Activated CD8-positive, alpha-beta T cell treated with anti-CD3 and anti-CD28 coated beads for 36 hours (primary cell): ENCODE results near the gene DACH1. TPM values are rescaled to one million over a fixed set of nuclear protein-coding genes. Genes with fewer than 3 reads are reported as not detected.

Experiments used
- ATAC-seq: fragments of 200-7000 bp; cut with Tn5 transposase; one replicate; pipeline ENCODE4 v1.10.0; 2021; ENCODE audit warnings: mild to moderate bottlenecking, moderate library complexity
- CTCF ChIA-PET: fragments of 350-600 bp; sonication (Branson Sonifier 250); formaldehyde crosslinking; loops from one replicate; lab custom pipeline; 2021; ENCODE audit warnings: antibody characterized with exemption; lab: Charles Lee
- POLR2A ChIA-PET: fragments of 350-600 bp; sonication (Branson Sonifier 250); formaldehyde crosslinking; loops from one replicate; lab custom pipeline; 2021; ENCODE audit warnings: antibody characterized with exemption; lab: Charles Lee
- DNase-seq: peaks from one replicate; pipeline ENCODE4 v3.0.0-alpha.2; 2020
- H3K27ac Mint-ChIP-seq: one replicate; pipeline ENCODE4 v1.8.0; 2021; ENCODE audit warnings: mild to moderate bottlenecking, mixed read lengths
- H3K27me3 Mint-ChIP-seq: one replicate; pipeline ENCODE4 v1.8.0; 2021; ENCODE audit warnings: mixed read lengths
- H3K36me3 Mint-ChIP-seq: one replicate; pipeline ENCODE4 v1.8.0; 2021; ENCODE audit warnings: low read depth, mixed read lengths
- H3K4me1 Mint-ChIP-seq: one replicate; pipeline ENCODE4 v1.8.0; 2021; ENCODE audit warnings: low read depth, mixed read lengths
- H3K4me3 Mint-ChIP-seq: one replicate; pipeline ENCODE4 v1.8.0; 2021; ENCODE audit warnings: mild to moderate bottlenecking, moderate library complexity, mixed read lengths
- H3K9me3 Mint-ChIP-seq: one replicate; pipeline ENCODE4 v1.8.0; 2021; ENCODE audit warnings: mixed read lengths
- CTCF ChIP-seq: fragments of 200-600 bp; IDR thresholded peaks from one replicate; pipeline ENCODE4 v1.8.0; 2022; ENCODE audit warnings: antibody characterized with exemption, mild to moderate bottlenecking
- intact Hi-C: fragments of 100-400 bp; cut with micrococcal nuclease; formaldehyde crosslinking; loops from one replicate; pipeline ENCODE4 v1.10.0; 2022
- total RNA-seq, 2 experiments: library from RNA; stranded (reverse); gene quantifications; one replicate each; pipeline ENCODE4 v1.2.3, GENCODE V29; 2021

The DACH1 gene
- total RNA-seq, 2 experiments from 2014 or later, result not detected

GRCh38 chr13:71607575-71607974, 259.4 kb downstream of the DACH1 start:
- H3K9me3 Mint-ChIP-seq, result no peaks in the 10 kb centered on the region
- no peak overlapping the region for H3K27ac Mint-ChIP-seq
- H3K4me3 Mint-ChIP-seq, result no peak overlapping the region
- DNase-seq (no peak), ATAC-seq (no peak)
- intact Hi-C loops, result no loop called here
- ChIA-PET POLR2A (interaction anchor here (0.6 kb wide), 1 partner anchor 27 kb away, joined by 3 read pairs; no protein-coding TSS in a partner anchor), CTCF (no interaction called here)
- TF ChIP-seq CTCF, result no peak
- no peaks in the 10 kb centered on the region for H3K36me3 Mint-ChIP-seq
- H3K4me1 Mint-ChIP-seq, result no peaks in the 10 kb centered on the region
- H3K27me3 Mint-ChIP-seq, result no peaks in the 10 kb centered on the region

- Mint-ChIP-seq H3K27me3 (no peaks in the 10 kb centered on the region), H3K4me1 (no peaks in the 10 kb centered on the region), H3K36me3 (no peaks in the 10 kb centered on the region), H3K4me3 (no peak overlapping the region), H3K27ac (no peak overlapping the region), H3K9me3 (no peaks in the 10 kb centered on the region)
- ATAC-seq (no peak), DNase-seq (no peak)
- ChIA-PET POLR2A (interaction anchor here (0.6 kb wide), 1 partner anchor 28 kb away, joined by 3 read pairs; no protein-coding TSS in a partner anchor), CTCF (no interaction called here)
- intact Hi-C loops, result no loop called here
- TF ChIP-seq CTCF, result no peak
Observed at GRCh38 chr13:71606818-71607217, 260.2 kb downstream of the DACH1 start.

GRCh38 chr13:71605744-71606143, 261.3 kb downstream of the DACH1 start:
- no peaks in the 10 kb centered on the region for H3K9me3 Mint-ChIP-seq
- POLR2A ChIA-PET, result no interaction called here
- CTCF ChIA-PET, result no interaction called here
- DNase-seq (no peak), ATAC-seq (no peak)
- H3K4me1 Mint-ChIP-seq, result no peaks in the 10 kb centered on the region
- intact Hi-C loops, result no loop called here
- H3K4me3 Mint-ChIP-seq, result no peak overlapping the region
- no peaks in the 10 kb centered on the region for H3K27me3 Mint-ChIP-seq
- TF ChIP-seq CTCF, result no peak
- no peaks in the 10 kb centered on the region for H3K36me3 Mint-ChIP-seq
- H3K27ac Mint-ChIP-seq, result no peak overlapping the region

GRCh38 chr13:71603255-71603654, 263.7 kb downstream of the DACH1 start:
- no peak for ATAC-seq
- Mint-ChIP-seq H3K9me3 (no peaks in the 10 kb centered on the region), H3K36me3 (no peaks in the 10 kb centered on the region), H3K27me3 (no peaks in the 10 kb centered on the region), H3K4me3 (no peak overlapping the region), H3K27ac (no peak overlapping the region), H3K4me1 (no peaks in the 10 kb centered on the region)
- POLR2A ChIA-PET, result no interaction called here
- no peak for TF ChIP-seq CTCF
- CTCF ChIA-PET, result no interaction called here
- intact Hi-C loops, result no loop called here
- DNase-seq, result no peak

- ATAC-seq (no peak), DNase-seq (no peak)
- ChIA-PET POLR2A (no interaction called here), CTCF (no interaction called here)
- Mint-ChIP-seq H3K27ac (no peak overlapping the region), H3K36me3 (no peaks in the 10 kb centered on the region), H3K4me3 (no peak overlapping the region), H3K9me3 (no peaks in the 10 kb centered on the region), H3K27me3 (no peaks in the 10 kb centered on the region), H3K4me1 (no peaks in the 10 kb centered on the region)
- TF ChIP-seq CTCF, result no peak
- intact Hi-C loops, result no loop called here
Observed at GRCh38 chr13:71602344-71602743, 264.7 kb downstream of the DACH1 start.
